K562 (cell line): Measurements from ENCODE around the gene BLOC1S2. TPM values are rescaled to one million over a fixed set of nuclear protein-coding genes. Genes with fewer than 3 reads are reported as not detected.

Source experiments
- ATAC-seq: fragments of 200-7000 bp; cut with Tn5 transposase; 3 replicates; pipeline ENCODE4 v1.9.1; 2020; ENCODE audit warnings: moderate library complexity
- Bru-seq: library from RNA; stranded (reverse); fragments of 400-500 nt; gene quantifications from one replicate; lab custom pipeline; 2021; lab: Mats Ljungman, UMichigan
- BruChase-seq, 2 experiments: library from RNA; stranded (reverse); fragments of 400-500 nt; gene quantifications; one replicate each; lab custom pipeline; 2021; lab: Mats Ljungman, UMichigan
- BruUV-seq: library from RNA; stranded (reverse); fragments of 400-500 nt; replicated peaks from 2 replicates; lab custom pipeline; 2021; lab: Mats Ljungman, UMichigan
- CTCF ChIA-PET: fragments of 300-600 bp; formaldehyde crosslinking; extraction: SDS; loops from one replicate; lab custom pipeline; 2021; ENCODE audit warnings: low intra/inter-chr PET ratio; lab: Yijun Ruan, JAX
- POLR2A ChIA-PET: fragments of 300-600, 350-650 bp; sonication (Branson Sonifier 250); formaldehyde crosslinking; extraction: SDS; loops from one replicate; lab custom pipeline; 2021; ENCODE audit warnings: antibody characterized with exemption, inconsistent platforms; lab: Yijun Ruan, JAX
- DNase-seq, 4 experiments: peaks; one replicate each; pipeline versions ENCODE4 v3.0.0 to v3.0.0-alpha.2; 2011 to 2018; ENCODE audit warnings: low spot score in 3 of 4, mixed read lengths in 3 of 4; ENCODE audit errors: extremely low read depth in 1 of 4
- FAIRE-seq: peaks from 2 replicates; lab custom pipeline; 2011; peaks lifted over from hg19 to GRCh38; lab: Jason Lieb, UNC
- H2AFZ ChIP-seq: 2 replicates; pipeline ENCODE4 v1.6.0; 2011; ENCODE audit warnings: low read depth, low read length, control low read depth, inconsistent platforms
- H3K27ac ChIP-seq: fragments of 200-600 bp; 3 replicates; pipeline ENCODE4 v1.8.0; 2011; ENCODE audit warnings: low read depth, mild to moderate bottlenecking, control low read depth, inconsistent platforms, low read length, moderate library complexity, mixed read lengths; ENCODE audit errors: extremely low read depth
- H3K27me3 ChIP-seq, 2 experiments: fragments of 300-600 bp in 1 of 2; 2 replicates in 1 of 2; 3 replicates in 1 of 2; pipeline versions ENCODE4 v1.6.0 to v1.8.0; 2011; ENCODE audit warnings: inconsistent platforms in 2 of 2, low read length in 2 of 2, mild to moderate bottlenecking in 1 of 2, mixed read lengths in 1 of 2, moderate library complexity in 1 of 2; ENCODE audit not compliant: control insufficient read depth in 2 of 2, insufficient read depth in 2 of 2
- H3K36me3 ChIP-seq: fragments of 300-600 bp; 3 replicates; pipeline ENCODE4 v1.8.0; 2011; ENCODE audit warnings: mild to moderate bottlenecking, low read length, inconsistent platforms; ENCODE audit not compliant: control insufficient read depth, insufficient read depth
- H3K4me1 ChIP-seq, 2 experiments: fragments of 200-600 bp in 1 of 2; replicated peaks in 1 of 2; 2 replicates in 1 of 2; 3 replicates in 1 of 2; pipeline versions ENCODE4 v1.5.1 to v1.8.0; 2011; ENCODE audit warnings: inconsistent platforms in 2 of 2, low read length in 2 of 2, mild to moderate bottlenecking in 1 of 2, mixed read lengths in 1 of 2, moderate library complexity in 1 of 2; ENCODE audit not compliant: control insufficient read depth in 2 of 2, insufficient read depth in 2 of 2
- H3K4me2 ChIP-seq: 2 replicates; pipeline ENCODE4 v1.6.1; 2011; ENCODE audit warnings: low read length, control low read depth, inconsistent platforms, mixed read lengths; ENCODE audit not compliant: insufficient read depth
- H3K4me3 ChIP-seq: fragments of 200-600 bp; sonication (generic), shearing (Covaris generic); 2 replicates; pipeline ENCODE4 v1.5.1; 2016; ENCODE audit warnings: control low read depth, inconsistent platforms
- H3K79me2 ChIP-seq: fragments of 200-600 bp; 3 replicates; pipeline ENCODE4 v1.8.0; 2011; ENCODE audit warnings: low read length, inconsistent platforms; ENCODE audit not compliant: control insufficient read depth, insufficient read depth
- H3K9ac ChIP-seq, 2 experiments: 2 replicates each; pipeline versions ENCODE4 v1.6.0 to v1.6.1; 2011; ENCODE audit warnings: low read depth in 2 of 2, low read length in 2 of 2, control low read depth in 1 of 2, inconsistent platforms in 1 of 2, mild to moderate bottlenecking in 1 of 2, mixed read lengths in 1 of 2; ENCODE audit not compliant: insufficient read depth in 1 of 2
- H3K9me1 ChIP-seq: one replicate; pipeline ENCODE4 v1.6.0; 2011; ENCODE audit warnings: inconsistent platforms, mild to moderate bottlenecking, low read length, moderate library complexity; ENCODE audit not compliant: control insufficient read depth, insufficient read depth
- H3K9me3 ChIP-seq: replicated peaks from 2 replicates; pipeline ENCODE4 v1.5.1; 2011; ENCODE audit warnings: low read depth, low read length, inconsistent platforms; ENCODE audit not compliant: control insufficient read depth, insufficient read depth
- H4K20me1 ChIP-seq: replicated peaks from 2 replicates; pipeline ENCODE4 v1.6.1; 2011; ENCODE audit warnings: low read length, inconsistent platforms, mixed read lengths; ENCODE audit not compliant: control insufficient read depth, insufficient read depth
- CBFA2T3 ChIP-seq: fragments of 450-650 bp; IDR thresholded peaks from 2 replicates; pipeline ENCODE4 v1.6.1; 2017
- CBX1 ChIP-seq: sonication (generic); IDR thresholded peaks from 2 replicates; pipeline ENCODE4 v1.6.1; 2016; ENCODE audit warnings: antibody characterized with exemption, low read depth, mild to moderate bottlenecking
- MAFK ChIP-seq: IDR thresholded peaks from 2 replicates; pipeline ENCODE4 v1.6.1; 2011; ENCODE audit warnings: low read length, improper control_type of control experiment
- NR0B1 ChIP-seq: fragments of 450-650 bp; IDR thresholded peaks from one replicate; pipeline ENCODE4 v1.6.1; 2018; ENCODE audit warnings: mild to moderate bottlenecking, moderate library complexity; ENCODE audit not compliant: partially characterized antibody
- NRF1 ChIP-seq, 2 experiments: fragments of 450-650 bp; IDR thresholded peaks in 1 of 2; conservative IDR thresholded peaks in 1 of 2; 2 replicates each; pipeline ENCODE4 v1.6.1; 2014; ENCODE audit warnings: mild to moderate bottlenecking in 2 of 2
- ZNF175 ChIP-seq: fragments of 200-800 bp; sonication (Bioruptor generic); IDR thresholded peaks from 2 replicates; pipeline ENCODE4 v1.6.1; 2016; ENCODE audit warnings: low read depth, mild to moderate bottlenecking, missing genetic modification characterization, missing compliant biosample characterization
- ZSCAN29 ChIP-seq: fragments of 450-650 bp; IDR thresholded peaks from 2 replicates; pipeline ENCODE4 v1.6.1; 2017
- WGBS: fragments of 100-300 bp; shearing (Covaris generic); methylation state at CpG from one replicate; pipeline ENCODE4 v1.1.6; 2016; ENCODE audit warnings: low coverage, mixed read lengths; ENCODE audit not compliant: insufficient coverage; ENCODE audit errors: missing lambda C conversion rate; 5-methylcytosine and 5-hydroxymethylcytosine counted together
- in situ Hi-C: fragments of 300-500 bp; cut with MboI; formaldehyde crosslinking; loops from 4 replicates; pipeline ENCODE4 v1.15.0; 2018; ENCODE audit warnings: inconsistent platforms, mixed read lengths
- intact Hi-C: fragments of 100-400 bp; cut with micrococcal nuclease; formaldehyde crosslinking; loops from 2 replicates; pipeline ENCODE4 v1.14.2; 2022
- long read RNA-seq, 3 experiments: library from polyadenylated mRNA in 2 of 3; library from RNA in 1 of 3; unstranded in 2 of 3; stranded (forward) in 1 of 3; transcript quantifications; one replicate each; pipeline ENCODE4 v2.0.0, GENCODE V29; 2019 to 2022
- polyA minus RNA-seq, 3 experiments: library from RNA; depleted of rRNA, polyadenylated mRNA; stranded (reverse); fragments of >200 nt; gene quantifications; 2 replicates each; pipeline ENCODE4 v1.2.3, GENCODE V29; 2011
- polyA plus RNA-seq, 8 experiments: library from polyadenylated mRNA; depleted of rRNA in 4 of 8; stranded (reverse) in 5 of 8; unstranded in 3 of 8; fragments of >200 nt; fragmentation: Nextera tagmentation in 2 of 8; fragmentation: Illumina TruSeq in 1 of 8; extraction: Ambion mirVana in 2 of 8; extraction: Trizol in 1 of 8; gene quantifications; 2 replicates each; pipeline versions ENCODE4 v1.2.1 to v1.2.3, GENCODE V29; 2011 to 2014; ENCODE audit warnings: inconsistent platforms in 1 of 8, missing spikeins in 1 of 8
- total RNA-seq, 7 experiments: library from RNA; depleted of rRNA in 6 of 7; stranded (reverse); fragments of >200 nt in 6 of 7; fragmentation: Illumina TruSeq in 2 of 7; extraction: Trizol in 2 of 7; gene quantifications; 2 replicates each; pipeline versions ENCODE4 v1.2.1 to v1.2.3, GENCODE V29; 2011 to 2021; ENCODE audit warnings: low replicate concordance in 1 of 7
- TF ChIP-seq, protein P1 (sequence below), 2 experiments: IDR thresholded peaks; 2 replicates each; pipeline ENCODE4 v1.6.1; 2011; ENCODE audit warnings: borderline replicate concordance in 1 of 2, control low read depth in 1 of 2, low read depth in 1 of 2, low read length in 1 of 2, mild to moderate bottlenecking in 1 of 2, mixed read lengths in 1 of 2, moderate library complexity in 1 of 2; ENCODE audit not compliant: insufficient read depth in 1 of 2, insufficient read length in 1 of 2, poor library complexity in 1 of 2, severe bottlenecking in 1 of 2; ENCODE audit errors: extremely low read depth in 1 of 2

Gene BLOC1S2
- 7.4 and 21.4 TPM in 2 replicates for total RNA-seq (2011; cell fraction: chromatin; rRNA removed; ENCODE audit: low replicate concordance)
- 3.2 and 5.5 TPM in 2 replicates for total RNA-seq (2011; cell fraction: nucleolus; rRNA removed)
- 6.2 and 9.9 TPM in 2 replicates for total RNA-seq (2011; cell fraction: nucleoplasm; rRNA removed)
- total RNA-seq (2014; rRNA removed) (34.7 and 40.1 TPM in 2 replicates), total RNA-seq (2014; rRNA removed; fragmentation: Illumina TruSeq; extraction: Trizol) (38.0 and 43.0 TPM in 2 replicates), total RNA-seq (2015; rRNA removed; fragmentation: Illumina TruSeq; extraction: Trizol) (34.1 and 34.9 TPM in 2 replicates), total RNA-seq (2021) (28.7 and 29.5 TPM in 2 replicates), polyA plus RNA-seq (2011; rRNA removed) (21.8 and 34.8 TPM in 2 replicates), polyA plus RNA-seq (2014; fragmentation: Illumina TruSeq; extraction: Trizol) (30.2 and 31.6 TPM in 2 replicates), polyA plus RNA-seq (2014; fragmentation: Nextera tagmentation; extraction: Ambion mirVana) (10 to 100 TPM; 41.9 to 45.8 TPM), polyA plus RNA-seq (2014; rRNA removed) (40.0 and 41.7 TPM in 2 replicates), polyA minus RNA-seq (2011; rRNA and poly(A)+ RNA removed) (7.4 and 11.9 TPM in 2 replicates), Bru-seq, nascent RNA (percentile 80 among the genes with signal in this experiment), BruChase-seq, experiment 1, labeled RNA remaining after a 2-hour chase (percentile 77 among the genes with signal in this experiment), BruChase-seq, experiment 2, labeled RNA remaining after a 6-hour chase (percentile 82 among the genes with signal in this experiment)
- polyA plus RNA-seq (2011; cell fraction: cytosol; rRNA removed), result 6.8 and 9.0 TPM in 2 replicates
- polyA plus RNA-seq (2011; cell fraction: nucleus; rRNA removed), result 7.8 and 8.8 TPM in 2 replicates
- polyA plus RNA-seq (2012), result 29.9 and 37.0 TPM in 2 replicates
- polyA minus RNA-seq (2011; cell fraction: cytosol; rRNA and poly(A)+ RNA removed), result 4.4 and 7.7 TPM in 2 replicates
- 4.3 and 5.2 TPM in 2 replicates for polyA minus RNA-seq (2011; cell fraction: nucleus; rRNA and poly(A)+ RNA removed)
- long read RNA-seq, experiment 1, transcript BLOC1S2-202 (5 exons, 1,249 nt), result major isoform, 55 of 74 reads
- long read RNA-seq, experiment 1, partial matches to known transcripts, result 8 of 74 reads
- long read RNA-seq, experiment 1, other reads (novel, unspliced or antisense), result 9 of 74 reads
- long read RNA-seq, experiment 2, transcript BLOC1S2-202 (5 exons, 1,249 nt), result major isoform, 20 of 33 reads
- long read RNA-seq, experiment 2, partial matches to known transcripts, result 1 of 33 reads
- long read RNA-seq, experiment 2, other reads (novel, unspliced or antisense), result 11 of 33 reads
- long read RNA-seq, experiment 3, transcript BLOC1S2-202 (5 exons, 1,249 nt), result major isoform, 32 of 33 reads
- long read RNA-seq, experiment 3, partial matches to known transcripts, result 1 of 33 reads
- long read RNA-seq, experiment 3, other reads (novel, unspliced or antisense), result 0 of 33 reads

- peaks cover 15 to 17% of the 10 kb centered on the region in 2 experiments; a peak in 4 of 5 replicates for H3K4me1 ChIP-seq
- intact Hi-C loops, result no loop called here
- TF ChIP-seq ZSCAN29, result no peak
- TF ChIP-seq, protein P1, sequence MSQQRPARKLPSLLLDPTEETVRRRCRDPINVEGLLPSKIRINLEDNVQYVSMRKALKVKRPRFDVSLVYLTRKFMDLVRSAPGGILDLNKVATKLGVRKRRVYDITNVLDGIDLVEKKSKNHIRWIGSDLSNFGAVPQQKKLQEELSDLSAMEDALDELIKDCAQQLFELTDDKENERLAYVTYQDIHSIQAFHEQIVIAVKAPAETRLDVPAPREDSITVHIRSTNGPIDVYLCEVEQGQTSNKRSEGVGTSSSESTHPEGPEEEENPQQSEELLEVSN (IDR thresholded peaks at IDR 0.05; ENCODE audit: borderline replicate concordance in 1 of 2, extremely low read depth in 1 of 2, insufficient read depth in 1 of 2, insufficient read length in 1 of 2, low read depth in 1 of 2, low read length in 1 of 2, poor library complexity in 1 of 2, severe bottlenecking in 1 of 2), result peak in 1 of 2 experiments; percentile 50
- TF ChIP-seq NR0B1, result no peak
- peak; percentile 51; the same call in 1 of the 2 replicates for TF ChIP-seq MAFK
- no peak for TF ChIP-seq CBFA2T3
- peak; percentile 97 to 98 for TF ChIP-seq NRF1 (conservative IDR thresholded peaks at IDR 0.05 in 1 of 2, IDR thresholded peaks at IDR 0.05 in 1 of 2)
- 0 out of 2 replicates have a peak, but pooled peaks have one; percentile 39 for TF ChIP-seq CBX1
- no peak for TF ChIP-seq ZNF175 (CRISPR knock-in tag)
Observed at GRCh38 chr10:100286051-100287033, at the start of gene BLOC1S2. BLOC1S2 (minus strand) TSS chr10:100286680; CDS start chr10:100286659, 21 bp downstream.

More at GRCh38 chr10:100286051-100287033, at the start of gene BLOC1S2:
- POLR2A ChIA-PET, result interaction anchor here (0.6 to 2.4 kb wide), 4 partner anchors 11 to 244 kb away, joined by 3 to 11 read pairs (median 6); partner anchors contain the start of gene NDUFB8
- Histone ChIP-seq H3K27ac (peak within 1 kb of the TSS; percentile 82), H3K4me3 (peak within 1 kb of the TSS; percentile 91), H3K9me3 (no peaks in the 10 kb centered on the region), H3K9ac (peak within 1 kb of the TSS; percentile 83 to 97), H3K27me3 (no peaks in the 10 kb centered on the region), H3K4me2 (peak within 1 kb of the TSS; percentile 99), H4K20me1 (no peaks in the 10 kb centered on the region), H3K9me1 (no peaks in the 10 kb centered on the region), H2AFZ (peak within 1 kb of the TSS; percentile 98), H3K79me2 (peaks cover 36% of the 10 kb centered on the region), H3K36me3 (peaks cover 17% of the 10 kb centered on the region; the same call in 1 of the 3 replicates)
- ATAC-seq (peak; percentile 96), DNase-seq (peak; percentile 87 to 96 (median 96)), FAIRE-seq (peak; percentile 76)
- CTCF ChIA-PET, result no interaction called here
- in situ Hi-C loops, result no loop called here
- no TSS peak for BruUV-seq
- 2% methylated on average over 33 of the region's 63 CpGs for WGBS
